ENCODE data around the gene RELL1.

Gene RELL1

DNA sequence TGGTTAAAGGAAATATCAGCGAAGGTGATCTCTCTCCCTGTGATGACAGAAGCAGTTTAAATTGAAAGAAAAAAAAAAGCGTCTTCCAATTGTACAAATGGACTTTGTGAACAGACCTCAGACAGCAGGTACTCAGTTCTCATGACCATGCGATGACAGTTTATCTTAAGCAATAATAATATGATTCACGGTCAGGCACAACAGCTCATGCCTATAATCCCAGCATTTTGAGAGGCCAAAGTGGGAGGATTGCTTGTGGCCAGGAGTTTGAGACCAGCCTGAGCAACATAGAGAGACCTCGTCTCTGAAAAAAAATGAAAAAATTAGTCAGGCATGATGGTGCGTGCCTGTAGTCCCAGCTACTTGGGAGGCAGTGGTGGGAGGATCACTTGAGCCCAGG lies 51.0 kb downstream of the RELL1 start:
- no peak for ATAC-seq
- DNase-seq: no peak

DNA sequence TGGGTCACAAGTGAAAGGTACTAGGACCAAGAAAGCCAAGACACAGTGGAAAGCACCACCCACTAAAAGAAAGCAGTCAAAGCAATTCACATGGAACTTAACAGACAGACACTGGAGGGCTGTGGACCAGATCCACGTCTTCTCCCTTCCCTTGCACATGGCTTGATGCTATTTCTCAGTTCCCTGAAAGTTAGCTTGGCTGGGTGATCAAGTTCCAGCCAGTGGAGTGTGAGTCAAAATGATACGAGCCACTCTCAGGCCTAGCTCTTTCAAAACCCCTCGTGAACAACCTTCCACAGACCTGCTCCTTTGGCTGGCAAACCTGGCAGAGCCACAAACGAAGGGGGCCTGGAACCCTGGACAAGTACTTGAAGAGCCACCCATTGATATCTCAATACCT lies 52.0 kb downstream of the RELL1 start:
- ATAC-seq (no peak), DNase-seq (no peak)

DNA sequence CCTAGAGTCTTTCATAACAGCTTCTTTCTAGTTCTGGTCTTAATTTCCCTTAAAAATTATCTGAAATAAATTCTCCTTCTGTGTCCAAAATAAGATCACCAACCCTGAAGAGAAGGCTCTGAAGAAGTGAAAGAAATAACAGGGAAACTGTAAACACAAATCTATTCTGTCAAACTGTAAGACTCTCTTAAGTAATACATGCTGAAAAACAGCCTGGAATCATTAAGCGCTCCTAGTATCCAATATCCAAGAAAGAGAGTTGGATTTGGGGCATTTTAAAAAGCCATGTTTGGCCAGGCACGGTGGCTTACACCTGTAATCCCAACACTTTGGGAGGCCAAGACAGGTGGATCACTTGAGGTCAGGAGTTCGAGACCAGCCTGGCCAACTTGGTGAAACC lies 53.3 kb downstream of the RELL1 start:
- DNase-seq: no peak
- no peak for ATAC-seq

DNA sequence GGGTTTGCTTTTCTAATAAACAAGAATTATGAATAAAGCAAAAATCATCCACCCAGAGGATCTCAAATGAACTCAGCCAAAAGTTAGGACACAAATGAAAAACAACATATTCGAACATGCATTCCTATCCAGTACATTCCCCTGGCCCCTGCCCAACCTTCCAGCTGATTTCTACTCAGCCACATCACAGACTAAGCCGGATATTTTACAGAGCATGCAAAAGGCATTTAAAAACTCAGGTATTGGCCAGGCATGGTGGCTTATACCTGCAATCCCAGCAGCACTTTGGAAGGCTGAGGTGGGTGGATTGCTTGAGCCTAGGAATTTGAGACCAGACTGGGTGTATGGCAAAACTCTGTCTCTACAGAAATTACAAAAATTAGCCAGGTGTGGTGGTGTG lies 54.6 kb downstream of the RELL1 start:
- ATAC-seq: no peak
- DNase-seq: no peak

DNA sequence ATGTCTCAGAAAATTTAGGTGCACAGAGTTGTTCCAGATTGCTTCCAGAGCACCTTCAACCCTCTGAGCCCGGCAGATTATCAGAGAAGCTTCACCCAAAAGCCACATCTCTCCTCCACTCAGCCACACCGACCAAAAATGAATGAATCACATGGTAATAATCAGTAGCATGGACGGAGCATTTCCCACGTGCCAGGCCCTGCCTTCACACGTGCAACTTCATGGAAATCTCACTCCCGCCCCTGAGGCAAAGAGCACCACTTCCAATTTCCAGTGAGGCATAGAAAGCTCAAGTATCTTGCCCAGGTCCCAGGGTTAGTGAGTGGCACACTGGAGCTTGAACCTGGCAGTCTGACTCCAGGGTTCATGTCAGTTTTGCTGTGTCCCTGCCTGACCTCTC lies 56.5 kb downstream of the RELL1 start:
- no peak for ATAC-seq
- no peak for DNase-seq

DNA sequence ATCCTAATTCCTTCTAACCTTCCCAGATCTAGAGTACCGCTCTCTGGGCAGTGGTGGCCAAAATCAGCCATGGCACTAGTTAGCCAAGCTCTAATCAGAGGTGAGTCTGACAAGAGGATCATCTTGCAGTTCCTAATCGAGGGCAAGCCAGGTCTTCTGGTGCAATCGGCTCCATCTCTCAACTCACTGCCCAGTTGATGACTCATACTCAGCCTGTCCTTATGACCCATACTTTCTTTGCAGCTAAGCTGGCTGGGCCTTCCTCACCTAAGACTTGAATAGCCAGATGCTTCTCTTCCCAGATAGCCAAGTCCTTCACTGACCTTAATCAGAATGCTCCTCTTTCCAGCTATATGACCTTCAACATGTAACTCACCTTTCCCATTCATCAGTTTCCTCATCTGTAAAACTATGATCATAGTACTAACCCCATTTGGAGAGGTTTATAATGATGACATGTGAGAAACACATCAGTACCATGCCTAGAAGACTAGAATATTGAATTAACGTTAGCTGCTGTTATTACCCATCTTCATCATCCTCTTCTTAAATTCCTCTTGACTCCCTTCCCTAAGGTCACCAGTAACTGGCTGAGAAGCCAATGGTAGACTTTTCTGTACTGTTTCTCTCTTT lies 57.1 kb downstream of the RELL1 start:
- no peak for DNase-seq
- ATAC-seq: no peak

DNA sequence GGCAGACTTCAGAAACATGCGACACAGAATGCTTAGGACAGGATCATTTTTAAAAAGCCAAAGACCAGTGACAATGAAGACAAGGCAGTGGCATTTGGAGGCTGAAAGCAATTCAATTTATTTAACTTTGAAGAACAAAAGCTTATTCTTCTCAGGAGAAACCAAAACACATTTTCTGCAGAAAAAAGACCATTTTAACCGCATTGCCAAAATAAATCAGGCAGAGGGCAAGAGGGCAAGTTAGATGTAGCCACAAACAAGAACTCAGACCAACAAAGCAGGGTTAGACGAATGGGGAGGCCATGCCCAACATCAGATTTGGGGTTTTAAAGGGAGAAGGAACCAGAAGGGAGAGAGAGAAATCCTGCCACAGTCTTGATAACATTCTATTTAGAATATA lies 58.9 kb downstream of the RELL1 start:
- no peak for DNase-seq
- no peak for ATAC-seq

DNA sequence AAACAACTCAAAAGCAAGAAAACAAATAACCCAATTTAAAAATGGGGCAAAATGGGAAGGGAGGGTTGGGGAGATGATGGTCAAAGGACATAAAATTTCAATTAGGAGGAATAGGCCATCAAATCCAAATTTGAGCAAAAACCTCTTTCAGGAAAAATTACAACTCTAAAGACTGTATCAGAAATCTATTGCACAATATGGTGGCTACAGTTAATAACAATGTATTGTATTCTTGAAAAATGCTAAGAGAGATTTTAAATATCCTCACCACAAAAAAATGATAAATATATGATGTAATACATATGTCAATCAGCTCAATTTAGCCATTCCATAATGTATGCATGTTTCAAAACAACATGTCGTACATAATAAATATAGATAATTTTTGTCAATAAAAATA lies 60.7 kb downstream of the RELL1 start:
- ATAC-seq: no peak

DNA sequence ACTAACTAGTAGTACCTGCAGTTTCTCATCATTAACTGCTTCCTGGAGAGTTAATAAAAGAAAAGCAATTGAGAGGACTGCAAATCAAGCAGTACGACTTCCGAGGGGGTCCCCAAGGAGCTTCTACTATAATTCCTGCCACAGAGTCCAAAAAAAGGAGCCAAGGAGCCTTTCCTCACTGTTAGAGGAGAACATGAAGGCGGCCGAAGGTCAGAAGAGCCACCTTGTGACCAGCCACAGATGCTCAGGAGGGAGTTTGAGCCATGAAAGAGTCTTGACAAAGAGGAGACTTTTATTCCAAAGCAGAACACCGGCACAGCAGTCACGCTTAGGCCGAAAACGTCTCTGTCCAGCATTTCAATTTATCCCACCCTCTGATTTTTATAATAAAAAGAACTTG lies 62.2 kb downstream of the RELL1 start:
- ATAC-seq (no peak), DNase-seq (no peak)

More for the DNA sequence above, 60.7 kb downstream of the RELL1 start:
- DNase-seq: no peak

DNA sequence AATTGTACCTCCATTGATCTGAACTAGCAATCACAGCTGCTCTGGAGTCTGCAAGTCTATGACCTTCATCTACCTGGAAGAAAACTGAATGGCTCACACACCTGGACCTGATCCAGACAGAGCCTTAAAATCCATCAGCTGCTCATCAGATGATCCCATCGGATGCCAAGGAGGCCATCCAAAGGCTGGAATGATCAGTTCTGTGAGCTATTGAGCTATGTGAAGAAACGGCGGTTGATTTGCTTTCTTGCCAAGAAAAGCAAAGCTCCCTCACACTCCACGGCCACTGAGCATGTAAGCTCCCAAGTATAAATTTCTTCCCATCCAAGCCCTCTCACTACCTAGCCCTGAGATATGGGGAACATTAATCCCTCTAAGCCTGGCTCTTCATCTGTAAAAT lies 63.1 kb downstream of the RELL1 start:
- DNase-seq: no peak
- no peak for ATAC-seq

DNA sequence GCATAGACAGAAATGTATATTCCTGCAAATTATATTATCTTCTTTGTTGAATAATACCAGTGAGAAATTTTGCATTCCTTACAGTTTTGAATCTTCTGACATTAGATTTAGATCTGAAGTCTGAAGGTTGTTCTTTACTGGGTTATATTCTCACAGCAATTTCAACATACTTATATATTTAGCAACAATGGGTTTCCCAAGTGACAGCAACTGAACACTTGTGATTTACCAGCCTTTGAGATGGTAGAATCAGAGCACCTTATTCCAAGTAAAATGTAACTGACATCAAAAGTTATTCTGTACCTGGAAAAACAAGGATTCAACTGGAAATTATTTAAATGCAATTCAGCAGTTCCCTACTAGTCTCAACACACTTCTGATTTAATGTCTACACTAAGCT lies 66.0 kb downstream of the RELL1 start:
- no peak for ATAC-seq
- DNase-seq: no peak

DNA sequence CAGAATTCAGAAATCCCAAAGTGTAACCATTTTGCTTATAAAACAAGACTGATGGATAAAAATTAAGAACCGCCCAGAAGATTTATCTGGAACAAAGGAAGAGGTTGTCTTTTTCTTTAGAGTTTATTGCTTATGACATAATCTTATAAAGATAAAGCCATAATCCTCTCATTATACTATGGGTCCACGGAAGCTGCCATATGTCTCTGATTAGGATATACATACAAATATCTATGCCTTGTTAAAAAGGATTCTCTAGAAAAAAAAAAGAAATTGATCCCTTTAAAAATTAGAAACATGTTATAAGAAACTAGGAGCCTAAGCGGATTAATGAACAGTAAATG lies 70.5 kb downstream of the RELL1 start:
- no peak for DNase-seq
- ATAC-seq: no peak

DNA sequence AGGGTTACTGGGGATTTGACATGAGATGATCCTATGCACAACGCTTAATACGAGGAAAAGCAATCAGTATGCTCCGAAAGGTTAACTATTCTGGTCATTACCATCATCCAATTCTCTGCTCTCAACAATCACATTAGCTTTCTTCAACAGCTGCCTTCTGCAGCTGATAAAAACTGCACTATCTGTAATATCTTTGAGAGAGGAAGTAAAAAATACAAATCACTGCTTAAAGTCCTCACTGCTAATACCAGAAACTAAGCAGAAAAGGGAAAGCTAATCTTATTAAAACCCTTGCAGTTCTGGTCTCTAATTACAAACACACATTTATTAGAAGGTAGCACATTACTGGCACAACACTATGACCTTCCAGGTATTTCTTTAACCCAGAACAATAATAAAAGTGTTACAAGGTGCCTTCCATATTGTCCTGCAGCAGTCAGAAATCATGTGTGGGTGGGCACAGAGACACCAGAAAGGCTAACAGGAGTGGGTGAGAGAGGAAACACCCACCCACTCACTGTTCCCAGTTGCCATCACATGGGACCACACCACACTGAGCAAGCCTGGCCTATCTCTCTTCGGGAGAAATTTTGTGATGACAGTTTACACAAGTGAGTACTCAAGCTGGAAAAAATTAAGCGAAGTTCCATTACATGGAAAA lies 71.0 kb downstream of the RELL1 start:
- no peak for DNase-seq
- ATAC-seq: no peak

DNA sequence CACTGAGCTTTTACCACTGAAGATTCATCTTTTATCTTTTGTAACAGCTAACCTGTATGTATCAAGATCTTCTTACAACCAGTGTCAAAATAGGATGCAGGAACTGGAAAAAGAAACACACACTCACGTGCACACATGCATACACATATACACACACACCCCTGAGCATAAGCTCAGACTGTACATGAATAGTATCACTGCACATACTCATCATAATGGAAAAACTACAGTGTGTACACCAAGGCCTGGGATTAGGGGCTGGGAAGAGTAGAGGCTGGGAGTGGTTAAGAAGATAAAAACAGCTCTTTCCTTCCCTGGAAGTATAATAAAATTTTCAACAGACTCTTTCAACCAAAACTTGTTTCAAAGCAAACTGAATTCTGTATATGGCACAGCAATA lies 73.4 kb downstream of the RELL1 start:
- DNase-seq (no peak), ATAC-seq (no peak)

DNA sequence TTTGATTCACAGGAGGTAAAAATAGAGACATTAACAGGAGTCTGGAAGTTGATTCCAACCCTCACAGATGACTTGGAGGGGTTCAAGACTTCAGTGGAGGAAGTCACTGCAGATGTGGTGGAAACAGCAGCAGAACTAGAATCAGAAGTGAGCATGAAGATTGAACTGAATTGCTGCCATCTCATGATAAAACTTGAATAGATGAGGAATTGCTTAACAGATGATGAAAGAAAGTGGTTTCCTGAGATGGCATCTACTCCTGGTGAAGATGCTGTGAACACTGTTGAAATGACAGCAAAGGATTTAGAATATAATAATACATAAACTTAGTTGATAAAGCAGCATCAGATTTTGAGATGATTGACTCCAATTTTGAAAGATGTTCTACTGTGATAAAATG lies 76.5 kb downstream of the RELL1 start:
- DNase-seq: no peak
- no peak for ATAC-seq

DNA sequence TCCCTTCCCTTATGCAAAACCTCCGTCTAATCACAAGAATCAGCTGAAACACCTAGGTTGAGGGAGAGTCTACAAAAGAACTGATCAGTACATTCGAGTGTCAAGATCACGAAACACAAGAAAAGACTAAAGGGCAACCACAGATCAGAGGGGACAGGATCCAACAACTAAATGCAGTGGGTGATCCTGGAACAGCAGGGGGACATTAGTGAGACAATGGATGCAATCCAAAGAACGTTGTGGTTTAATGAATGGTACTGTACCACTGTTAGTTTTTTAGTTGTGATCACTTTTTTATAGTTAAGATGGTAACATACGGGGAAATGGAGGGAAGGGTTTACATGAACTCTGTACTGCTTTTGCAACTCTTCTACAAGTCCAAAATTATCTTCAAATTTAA lies 79.2 kb downstream of the RELL1 start:
- no peak for DNase-seq
- no peak for ATAC-seq

DNA sequence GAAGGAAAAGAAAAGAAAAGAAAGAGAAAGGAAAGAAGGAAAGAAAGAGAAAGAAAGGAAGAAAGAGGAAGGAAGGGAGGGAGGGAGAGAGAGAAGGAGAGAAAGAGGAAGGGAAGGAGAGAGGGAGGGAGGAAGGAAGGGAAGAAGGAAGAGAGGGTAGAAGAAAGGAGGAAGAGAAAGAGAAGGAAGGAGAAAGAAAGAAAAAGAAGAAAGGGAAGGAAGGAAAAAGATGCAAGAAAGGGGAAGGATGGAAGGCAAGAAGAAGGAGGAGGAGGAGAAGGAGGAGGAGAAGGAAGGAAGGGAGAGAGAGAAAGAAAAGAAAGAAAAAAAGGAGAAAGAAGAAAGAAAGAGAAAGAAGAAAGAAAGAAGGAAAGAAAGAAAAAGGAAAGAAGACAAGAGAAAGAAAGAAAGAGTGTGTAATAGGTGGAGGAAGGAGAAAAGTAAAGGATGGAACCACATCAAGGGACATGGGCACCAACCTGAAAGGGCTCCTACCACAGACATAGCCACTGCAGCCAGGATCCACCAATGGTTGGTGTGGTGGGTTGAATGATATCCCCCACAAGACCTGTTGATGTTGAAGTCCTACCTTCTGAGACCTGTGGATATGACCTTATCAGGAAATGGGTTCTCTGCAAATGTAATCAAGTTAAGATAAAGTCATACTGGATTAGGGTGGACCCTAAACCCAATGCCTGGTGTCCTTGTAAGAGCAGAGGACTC lies 80.2 kb downstream of the RELL1 start:
- ATAC-seq: no peak

DNA sequence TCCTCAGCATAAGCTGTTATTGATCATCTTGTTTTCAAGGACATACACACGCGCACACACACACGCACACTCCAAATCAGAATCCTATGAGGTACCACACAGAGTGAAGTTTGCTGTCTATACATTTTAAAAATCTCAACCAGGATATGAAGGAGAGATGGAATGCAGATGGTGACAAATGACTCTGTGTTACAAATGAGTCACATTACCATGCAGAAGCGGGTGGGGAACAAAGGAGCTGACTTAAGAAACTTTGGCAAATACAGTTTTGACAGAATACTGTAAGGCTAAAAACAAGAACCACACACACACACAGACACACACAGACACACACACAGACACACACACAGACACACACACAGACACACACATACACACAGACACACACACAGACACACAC lies 81.7 kb downstream of the RELL1 start:
- DNase-seq (no peak), ATAC-seq (no peak)

More for the DNA sequence above, 80.2 kb downstream of the RELL1 start:
- no peak for DNase-seq

DNA sequence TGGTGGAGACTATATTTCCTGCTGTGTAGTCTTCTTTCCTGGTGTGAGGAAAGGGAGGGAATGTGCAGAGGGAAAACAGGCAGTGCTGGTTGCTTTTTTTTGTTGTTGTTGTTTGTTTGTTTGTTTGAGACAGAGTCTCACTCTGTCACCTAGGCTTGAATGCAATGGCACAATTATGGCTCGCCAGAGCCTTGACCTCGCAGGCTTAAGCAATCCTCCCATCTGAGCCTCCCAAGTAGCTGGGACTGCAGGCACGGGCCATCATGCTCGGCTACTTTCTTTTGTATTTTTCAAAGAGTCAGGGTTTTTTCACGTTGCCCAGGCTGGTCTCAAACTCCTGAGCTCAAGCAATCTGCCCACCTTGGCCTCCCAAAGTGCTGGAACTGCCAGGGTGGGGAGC lies 82.5 kb downstream of the RELL1 start:
- ATAC-seq (no peak), DNase-seq (no peak)

DNA sequence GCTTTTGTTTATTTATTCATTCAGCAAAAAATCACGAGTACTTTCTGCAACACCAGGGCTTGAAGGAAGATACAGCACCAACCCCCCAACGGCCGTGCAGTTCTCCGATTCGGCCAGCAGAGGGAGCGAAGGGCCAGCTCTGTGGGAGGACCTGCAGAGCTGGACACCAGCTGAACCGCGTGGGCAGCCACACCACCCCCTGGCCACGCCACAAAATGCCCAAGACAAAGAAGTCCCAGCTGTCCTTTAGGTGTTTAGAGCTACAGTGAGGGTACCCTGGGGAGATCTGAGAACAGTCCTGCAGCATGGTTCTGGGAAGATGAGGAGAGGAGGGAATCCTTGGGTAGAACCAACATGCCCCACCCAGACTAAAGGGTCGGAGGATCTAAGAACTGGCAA lies 83.1 kb downstream of the RELL1 start:
- ATAC-seq (peak; percentile 54), DNase-seq (peak; percentile 84)

DNA sequence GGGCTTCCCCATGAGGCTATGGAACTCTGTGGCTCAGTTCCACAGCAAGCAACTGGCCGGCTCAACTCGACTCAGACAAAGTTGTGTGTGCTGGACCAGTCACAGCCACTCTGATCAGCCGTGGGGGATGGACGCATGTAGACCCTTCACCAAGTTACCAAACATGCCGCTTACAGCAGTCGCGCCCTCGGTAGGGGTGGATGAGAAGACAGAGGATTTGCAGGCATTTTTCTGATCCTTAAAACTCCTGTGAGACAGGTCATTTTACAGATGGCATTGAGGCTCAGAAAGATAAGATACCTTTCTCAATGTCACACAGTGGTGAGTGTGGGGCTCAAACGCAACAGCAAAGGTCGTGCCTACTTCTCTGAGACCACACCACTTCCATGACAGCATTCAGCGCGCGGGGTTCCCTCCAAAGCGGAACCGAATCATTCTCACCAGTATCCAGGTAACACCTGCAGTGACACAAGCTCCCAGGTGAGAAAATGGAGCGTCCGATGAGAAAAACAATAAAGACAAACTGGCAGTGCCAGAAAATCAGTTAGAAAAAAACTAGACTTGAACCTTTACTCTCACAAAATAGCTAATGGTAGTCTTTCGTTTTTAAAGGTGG lies 83.6 kb downstream of the RELL1 start:
- DNase-seq (no peak), ATAC-seq (no peak)

DNA sequence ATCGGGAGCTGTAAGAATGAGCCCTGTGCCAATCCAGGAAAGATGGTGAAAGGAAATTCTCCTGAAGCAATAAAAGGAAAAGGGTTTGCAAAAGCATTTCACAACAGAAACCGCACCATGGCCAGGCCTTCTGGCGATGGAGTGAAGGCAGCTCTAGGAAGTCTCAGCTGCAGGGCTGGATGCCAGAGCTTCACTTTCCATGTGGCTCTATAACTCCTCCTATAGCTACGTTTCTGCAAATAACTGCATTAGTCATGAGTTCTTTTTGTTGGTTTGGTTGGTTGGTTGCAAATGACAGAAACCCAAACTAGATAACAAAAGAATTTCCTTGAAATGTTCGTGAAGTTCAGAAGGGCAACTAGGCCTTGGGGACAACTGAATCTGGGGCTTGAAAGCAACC lies 84.6 kb downstream of the RELL1 start:
- no peak for DNase-seq

DNA sequence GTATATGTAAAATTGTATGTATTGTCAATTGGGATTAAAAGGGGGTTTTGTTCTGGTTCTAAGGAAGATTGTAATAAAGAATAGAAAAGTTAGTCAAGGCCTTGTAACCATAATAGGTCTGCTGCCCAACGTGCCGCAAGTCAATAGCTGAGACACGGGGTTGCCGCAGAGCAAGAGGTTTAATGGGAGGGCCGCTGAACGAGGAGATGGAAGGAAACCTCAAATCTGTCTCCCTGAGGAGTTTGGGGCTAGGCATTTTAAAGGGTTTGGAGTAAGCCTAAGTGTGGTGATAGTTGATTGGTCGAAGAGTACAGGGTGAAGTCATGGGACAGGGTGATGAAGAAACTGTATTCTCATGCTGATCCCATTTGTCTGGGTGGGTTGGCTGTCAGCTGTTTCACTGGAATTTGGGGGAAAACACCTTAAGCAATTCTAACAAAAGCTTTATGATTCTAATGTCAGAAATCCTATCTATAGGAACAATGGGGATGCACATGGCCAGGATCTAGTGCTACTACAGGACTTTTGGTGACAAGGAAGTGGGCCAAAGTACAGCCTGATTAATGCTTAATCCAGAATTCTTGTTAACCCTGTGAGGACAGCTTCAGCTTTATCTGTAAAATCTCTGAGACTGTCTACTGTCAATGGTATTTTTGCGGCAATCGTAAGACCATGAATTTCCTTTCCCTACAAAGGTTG lies 86.9 kb downstream of the RELL1 start:
- DNase-seq: no peak
- no peak for ATAC-seq

More for the DNA sequence above, 84.6 kb downstream of the RELL1 start:
- no peak for ATAC-seq

Data from stimulated activated naive CD8-positive, alpha-beta T cell treated with anti-CD3 and anti-CD28 coated beads, Interleukin-15, Interleukin-2, amounts not matched to agents 100 U/mL and 50 U/mL, for 24 hours (primary cell).